H9 (cell line): Measurements from ENCODE around the gene GALNT12. TPM values are rescaled to one million over a fixed set of nuclear protein-coding genes. Genes with fewer than 3 reads are reported as not detected.

ENCODE experiments used
- DNase-seq: peaks from one replicate; pipeline ENCODE4 v3.0.0-alpha.2; 2017
- H2AFZ ChIP-seq: one replicate; pipeline ENCODE4 v1.6.1; 2013; ENCODE audit warnings: mild to moderate bottlenecking, low read length, control low read depth, moderate library complexity
- H2AK5ac ChIP-seq: 2 replicates; pipeline ENCODE4 v1.6.1; 2013; ENCODE audit warnings: low read length, control low read depth, mixed read lengths; ENCODE audit not compliant: insufficient read length
- H2BK120ac ChIP-seq: one replicate; pipeline ENCODE4 v1.6.1; 2013; ENCODE audit warnings: low read depth, mild to moderate bottlenecking, low read length, control low read depth, inconsistent platforms; ENCODE audit not compliant: poor library complexity, severe bottlenecking
- H2BK12ac ChIP-seq: 2 replicates; pipeline ENCODE4 v1.6.1; 2013; ENCODE audit warnings: low read length, control low read depth, mixed read lengths, low read depth; ENCODE audit not compliant: insufficient read length
- H2BK15ac ChIP-seq: 2 replicates; pipeline ENCODE4 v1.6.1; 2013; ENCODE audit warnings: low read depth, low read length, control low read depth
- H2BK20ac ChIP-seq: one replicate; pipeline ENCODE4 v1.6.1; 2013; ENCODE audit warnings: low read depth, mild to moderate bottlenecking, low read length, control low read depth, inconsistent platforms; ENCODE audit not compliant: poor library complexity, severe bottlenecking
- H2BK5ac ChIP-seq: 2 replicates; pipeline ENCODE4 v1.6.1; 2013; ENCODE audit warnings: low read length, control low read depth, mixed read lengths; ENCODE audit not compliant: insufficient read length
- H3K14ac ChIP-seq: 2 replicates; pipeline ENCODE4 v1.6.1; 2013; ENCODE audit warnings: low read length, control low read depth; ENCODE audit not compliant: insufficient read depth
- H3K18ac ChIP-seq: 2 replicates; pipeline ENCODE4 v1.6.1; 2013; ENCODE audit warnings: low read depth, mild to moderate bottlenecking, mixed read lengths, low read length, control low read depth; ENCODE audit not compliant: insufficient read length
- H3K23ac ChIP-seq: 2 replicates; pipeline ENCODE4 v1.6.1; 2013; ENCODE audit warnings: low read length, control low read depth, mixed read lengths, low read depth; ENCODE audit not compliant: insufficient read length
- H3K23me2 ChIP-seq: 2 replicates; pipeline ENCODE4 v1.6.1; 2013; ENCODE audit warnings: low read depth, mild to moderate bottlenecking, mixed read lengths, low read length, control low read depth; ENCODE audit not compliant: insufficient read length, poor library complexity, severe bottlenecking
- H3K27ac ChIP-seq: 2 replicates; pipeline ENCODE4 v1.5.1; 2013; ENCODE audit warnings: low read length, control low read depth, mixed read lengths, low read depth; ENCODE audit not compliant: insufficient read length
- H3K27me3 ChIP-seq: 2 replicates; pipeline ENCODE4 v1.6.1; 2013; ENCODE audit warnings: low read length, control low read depth, inconsistent platforms; ENCODE audit not compliant: insufficient read depth
- H3K4ac ChIP-seq: 2 replicates; pipeline ENCODE4 v1.6.1; 2013; ENCODE audit warnings: low read depth, mild to moderate bottlenecking, control low read depth, inconsistent platforms, low read length, moderate library complexity
- H3K4me1 ChIP-seq: 2 replicates; pipeline ENCODE4 v1.6.1; 2013; ENCODE audit warnings: low read length, control low read depth, inconsistent platforms; ENCODE audit not compliant: insufficient read depth
- H3K4me2 ChIP-seq: 2 replicates; pipeline ENCODE4 v1.6.1; 2013; ENCODE audit warnings: low read length, control low read depth, mixed read lengths; ENCODE audit not compliant: insufficient read length, insufficient read depth
- H3K56ac ChIP-seq: 2 replicates; pipeline ENCODE4 v1.6.1; 2013; ENCODE audit warnings: low read depth, mild to moderate bottlenecking, mixed read lengths, low read length, control low read depth; ENCODE audit not compliant: insufficient read length
- H3K79me1 ChIP-seq: 2 replicates; pipeline ENCODE4 v1.6.1; 2013; ENCODE audit warnings: low read depth, mild to moderate bottlenecking, moderate library complexity, low read length, control low read depth, inconsistent platforms; ENCODE audit not compliant: insufficient read depth, poor library complexity, severe bottlenecking
- H3K79me2 ChIP-seq: 2 replicates; pipeline ENCODE4 v1.6.1; 2013; ENCODE audit warnings: low read length, control low read depth, inconsistent platforms; ENCODE audit not compliant: insufficient read depth
- H3K9ac ChIP-seq: 2 replicates; pipeline ENCODE4 v1.6.1; 2013; ENCODE audit warnings: low read length, control low read depth, mixed read lengths; ENCODE audit not compliant: insufficient read length; ENCODE audit errors: extremely low read depth
- H3K9me3 ChIP-seq: one replicate; pipeline ENCODE4 v1.6.1; 2013; ENCODE audit warnings: low read depth, low read length, inconsistent platforms; ENCODE audit not compliant: control insufficient read depth
- H3T11ph ChIP-seq: one replicate; pipeline ENCODE4 v1.6.1; 2013; ENCODE audit warnings: mild to moderate bottlenecking, low read length, control low read depth, inconsistent platforms
- H4K20me1 ChIP-seq: one replicate; pipeline ENCODE4 v1.6.1; 2013; ENCODE audit not compliant: control insufficient read depth, insufficient read length, insufficient read depth
- H4K5ac ChIP-seq: 2 replicates; pipeline ENCODE4 v1.6.1; 2013; ENCODE audit warnings: low read depth, mild to moderate bottlenecking, mixed read lengths, low read length, control low read depth; ENCODE audit not compliant: insufficient read length
- H4K8ac ChIP-seq: replicated peaks from 2 replicates; pipeline ENCODE4 v1.6.1; 2013; ENCODE audit warnings: low read length, control low read depth, mixed read lengths, low read depth; ENCODE audit not compliant: insufficient read length
- H4K91ac ChIP-seq: 2 replicates; pipeline ENCODE4 v1.6.1; 2013; ENCODE audit warnings: low read depth, mild to moderate bottlenecking, moderate library complexity, mixed read lengths, low read length, control low read depth; ENCODE audit not compliant: insufficient read length
- H3K27ac Mint-ChIP-seq, 3 experiments: 2 replicates in 2 of 3; 3 replicates in 1 of 3; pipeline ENCODE4 v1.8.0; 2020 to 2021; ENCODE audit warnings: mixed read lengths in 3 of 3, mild to moderate bottlenecking in 1 of 3, moderate library complexity in 1 of 3
- H3K27me3 Mint-ChIP-seq: 2 replicates; pipeline ENCODE4 v1.8.0; 2021; ENCODE audit warnings: low read depth, mild to moderate bottlenecking, moderate library complexity, mixed read lengths
- H3K36me3 Mint-ChIP-seq, 3 experiments: 2 replicates in 2 of 3; 3 replicates in 1 of 3; pipeline ENCODE4 v1.8.0; 2020 to 2021; ENCODE audit warnings: low read depth in 3 of 3, mixed read lengths in 3 of 3; ENCODE audit not compliant: insufficient read depth in 1 of 3
- H3K4me1 Mint-ChIP-seq, 2 experiments: 2 replicates each; pipeline ENCODE4 v1.8.0; 2020; ENCODE audit warnings: mixed read lengths in 2 of 2
- H3K4me3 Mint-ChIP-seq, 2 experiments: 2 replicates in 1 of 2; 3 replicates in 1 of 2; pipeline ENCODE4 v1.8.0; 2020 to 2021; ENCODE audit warnings: mild to moderate bottlenecking in 2 of 2, mixed read lengths in 2 of 2, moderate library complexity in 1 of 2
- H3K9me3 Mint-ChIP-seq, 2 experiments: 2 replicates in 1 of 2; 3 replicates in 1 of 2; pipeline ENCODE4 v1.8.0; 2020; ENCODE audit warnings: mild to moderate bottlenecking in 2 of 2, mixed read lengths in 2 of 2, moderate library complexity in 1 of 2
- WGBS: extraction: QIAGEN DNeasy Blood & Tissue Kit; methylation state at CpG from one replicate; pipeline ENCODE4 v1.1.7; 2013; ENCODE audit warnings: missing lambda C conversion rate, low lambda C conversion rate, mixed read lengths; ENCODE audit not compliant: insufficient read length; ENCODE audit errors: extremely low coverage; 5-methylcytosine and 5-hydroxymethylcytosine counted together
- total RNA-seq: library from RNA; stranded (reverse); gene quantifications from 2 replicates; pipeline ENCODE4 v1.2.1, GENCODE V29; 2021
- TF ChIP-seq, protein P1 (sequence below): fragments of 200-600 bp; sonication (generic); conservative IDR thresholded peaks from 3 replicates; pipeline ENCODE4 v1.8.0; 2021; ENCODE audit warnings: antibody characterized with exemption, mild to moderate bottlenecking

The GALNT12 gene
- total RNA-seq, 1 experiment from 2014 or later = 18.0 TPM

DNA sequence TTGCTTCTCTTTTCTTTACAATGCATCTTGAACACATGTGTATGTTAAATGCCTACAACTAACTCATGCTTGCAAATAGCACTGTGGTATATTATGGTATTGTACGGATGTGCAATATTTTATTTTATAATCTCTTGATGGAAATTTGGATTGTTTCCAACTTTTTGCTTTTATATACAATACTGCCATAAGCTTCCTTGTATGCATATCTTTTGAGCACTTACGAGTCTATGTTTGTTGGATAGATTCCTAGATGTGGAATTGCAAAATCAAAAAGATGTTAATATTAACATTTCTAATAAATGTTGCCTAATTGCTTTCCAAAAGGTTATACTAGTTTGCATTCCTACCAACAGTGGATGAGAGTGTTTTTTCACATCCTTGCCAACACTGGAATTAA lies 3.4 kb upstream of the GALNT12 start:
- H2BK5ac ChIP-seq = no peak overlapping the region
- no peak overlapping the region for H2BK15ac ChIP-seq
- no peak overlapping the region for H4K91ac ChIP-seq
- no peak overlapping the region for H3K4ac ChIP-seq
- Mint-ChIP-seq H3K9me3 (no peaks in the 10 kb centered on the region), H3K4me3 (no peak overlapping the region), H3K27me3 (peaks cover 26% of the 10 kb centered on the region), H3K27ac (no peak overlapping the region), H3K4me1 (peaks cover 44 to 47% of the 10 kb centered on the region in 2 experiments), H3K36me3 (no peaks in the 10 kb centered on the region)
- H3K27me3 ChIP-seq = no peaks in the 10 kb centered on the region
- H2AFZ ChIP-seq = no peak overlapping the region
- H4K8ac ChIP-seq = no peak overlapping the region
- no peak overlapping the region for H3K27ac ChIP-seq
- H3K23me2 ChIP-seq = peaks cover 8% of the 10 kb centered on the region
- no peaks in the 10 kb centered on the region for H3K79me1 ChIP-seq
- no peak overlapping the region for H2BK12ac ChIP-seq
- no peak overlapping the region for H3K18ac ChIP-seq
- H3K79me2 ChIP-seq = no peaks in the 10 kb centered on the region
- no peak overlapping the region for H3K56ac ChIP-seq
- H3K4me2 ChIP-seq = no peak overlapping the region
- H4K20me1 ChIP-seq = no peaks in the 10 kb centered on the region
- DNase-seq = no peak
- no peak overlapping the region for H3T11ph ChIP-seq
- no peak overlapping the region for H3K23ac ChIP-seq
- no peak overlapping the region for H2AK5ac ChIP-seq
- no peak overlapping the region for H4K5ac ChIP-seq
- WGBS = no CpG with 5 or more reads among the region's 2 CpGs
- H2BK20ac ChIP-seq = no peak overlapping the region
- H3K9me3 ChIP-seq = no peaks in the 10 kb centered on the region
- no peak overlapping the region for H2BK120ac ChIP-seq
- H3K4me1 ChIP-seq = no peaks in the 10 kb centered on the region; the same call in 1 of the 2 replicates
- no peak overlapping the region for H3K14ac ChIP-seq
- TF ChIP-seq, protein P1, sequence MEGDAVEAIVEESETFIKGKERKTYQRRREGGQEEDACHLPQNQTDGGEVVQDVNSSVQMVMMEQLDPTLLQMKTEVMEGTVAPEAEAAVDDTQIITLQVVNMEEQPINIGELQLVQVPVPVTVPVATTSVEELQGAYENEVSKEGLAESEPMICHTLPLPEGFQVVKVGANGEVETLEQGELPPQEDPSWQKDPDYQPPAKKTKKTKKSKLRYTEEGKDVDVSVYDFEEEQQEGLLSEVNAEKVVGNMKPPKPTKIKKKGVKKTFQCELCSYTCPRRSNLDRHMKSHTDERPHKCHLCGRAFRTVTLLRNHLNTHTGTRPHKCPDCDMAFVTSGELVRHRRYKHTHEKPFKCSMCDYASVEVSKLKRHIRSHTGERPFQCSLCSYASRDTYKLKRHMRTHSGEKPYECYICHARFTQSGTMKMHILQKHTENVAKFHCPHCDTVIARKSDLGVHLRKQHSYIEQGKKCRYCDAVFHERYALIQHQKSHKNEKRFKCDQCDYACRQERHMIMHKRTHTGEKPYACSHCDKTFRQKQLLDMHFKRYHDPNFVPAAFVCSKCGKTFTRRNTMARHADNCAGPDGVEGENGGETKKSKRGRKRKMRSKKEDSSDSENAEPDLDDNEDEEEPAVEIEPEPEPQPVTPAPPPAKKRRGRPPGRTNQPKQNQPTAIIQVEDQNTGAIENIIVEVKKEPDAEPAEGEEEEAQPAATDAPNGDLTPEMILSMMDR = no peak
- no peak overlapping the region for H3K9ac ChIP-seq
